Hepatocyte (in vitro differentiated cells): ENCODE measurements around the gene NDST3. TPM values are rescaled to one million over a fixed set of nuclear protein-coding genes. Genes with fewer than 3 reads are reported as not detected.
"Not testable (repeated sequence)": the region's sequence is repeated elsewhere in the genome, so short reads cannot be mapped to it uniquely, and the experiment has no call there.

ENCODE experiments used
- DNase-seq: peaks from one replicate; pipeline ENCODE4 v3.0.0-alpha.2; 2016; ENCODE audit warnings: low spot score
- H2AFZ ChIP-seq: fragments of 200-600 bp; sonication (generic); 2 replicates; pipeline ENCODE4 v1.6.0; 2016; ENCODE audit warnings: antibody characterized with exemption, mild to moderate bottlenecking
- H3K27ac ChIP-seq: fragments of 200-600 bp; sonication (generic); 2 replicates; pipeline ENCODE4 v1.5.1; 2016; ENCODE audit warnings: mild to moderate bottlenecking
- H3K27me3 ChIP-seq: fragments of 200-600 bp; sonication (generic); 2 replicates; pipeline ENCODE4 v1.6.1; 2016
- H3K36me3 ChIP-seq: fragments of 200-600 bp; sonication (generic); replicated peaks from 2 replicates; pipeline ENCODE4 v1.5.1; 2016; ENCODE audit warnings: low read depth; ENCODE audit not compliant: insufficient read depth
- H3K4me1 ChIP-seq: fragments of 200-600 bp; sonication (generic); 2 replicates; pipeline ENCODE4 v1.5.1; 2016; ENCODE audit warnings: mild to moderate bottlenecking, moderate library complexity; ENCODE audit not compliant: insufficient read depth
- H3K4me2 ChIP-seq: fragments of 200-600 bp; sonication (generic); 2 replicates; pipeline ENCODE4 v1.6.0; 2016
- H3K4me3 ChIP-seq: fragments of 200-600 bp; sonication (generic); 2 replicates; pipeline ENCODE4 v1.5.1; 2016; ENCODE audit warnings: mild to moderate bottlenecking
- H3K79me2 ChIP-seq: fragments of 200-600 bp; sonication (generic); 2 replicates; pipeline ENCODE4 v1.6.0; 2017; ENCODE audit warnings: mild to moderate bottlenecking
- H3K9me2 ChIP-seq: fragments of 200-600 bp; sonication (generic); replicated peaks from 2 replicates; pipeline ENCODE4 v1.6.0; 2017; ENCODE audit warnings: mild to moderate bottlenecking; ENCODE audit not compliant: insufficient read depth
- H3K9me3 ChIP-seq: fragments of 200-600 bp; sonication (generic); 2 replicates; pipeline ENCODE4 v1.5.1; 2016; ENCODE audit warnings: low read depth, mild to moderate bottlenecking
- H4K20me1 ChIP-seq: fragments of 200-600 bp; sonication (generic); 2 replicates; pipeline ENCODE4 v1.6.0; 2016; ENCODE audit warnings: mild to moderate bottlenecking; ENCODE audit not compliant: insufficient read depth, poor library complexity, severe bottlenecking
- EZH2 ChIP-seq: fragments of 200-600 bp; sonication (generic); IDR thresholded peaks from 2 replicates; pipeline ENCODE4 v1.6.1; 2016; ENCODE audit warnings: antibody characterized with exemption, mild to moderate bottlenecking, borderline replicate concordance
- EZH2phosphoT487 ChIP-seq: fragments of 200-600 bp; sonication (generic); IDR thresholded peaks from one replicate; pipeline ENCODE4 v1.6.1; 2018; ENCODE audit warnings: antibody characterized with exemption, mild to moderate bottlenecking, low read depth, moderate library complexity; ENCODE audit not compliant: unreplicated experiment, severe bottlenecking
- WGBS: methylation state at CpG from one replicate; pipeline ENCODE4 v1.1.6; 2016; ENCODE audit warnings: low lambda C conversion rate; ENCODE audit errors: missing lambda C conversion rate; 5-methylcytosine and 5-hydroxymethylcytosine counted together
- polyA plus RNA-seq: library from polyadenylated mRNA; unstranded; fragments of >200 nt; fragmentation: Nextera tagmentation; extraction: Ambion mirVana; gene quantifications from 2 replicates; pipeline ENCODE4 v1.2.1, GENCODE V29; 2016
- small RNA-seq: library from RNA; depleted of rRNA; stranded (forward); fragments of <200 nt; gene quantifications from one replicate; pipeline ENCODE3, GENCODE V24; 2014
- total RNA-seq: library from RNA; depleted of rRNA; stranded (reverse); fragments of >200 nt; gene quantifications from 2 replicates; pipeline ENCODE4 v1.2.3, GENCODE V29; 2014
- TF ChIP-seq, protein P1 (sequence below): fragments of 200-600 bp; sonication (generic); IDR thresholded peaks from 2 replicates; pipeline ENCODE4 v1.5.1; 2016; ENCODE audit warnings: antibody characterized with exemption, mild to moderate bottlenecking; ENCODE audit not compliant: poor library complexity

NDST3 gene
- total and polyA plus RNA-seq, 2 experiments from 2014 or later, result 1.3 to 1.6 TPM

DNA sequence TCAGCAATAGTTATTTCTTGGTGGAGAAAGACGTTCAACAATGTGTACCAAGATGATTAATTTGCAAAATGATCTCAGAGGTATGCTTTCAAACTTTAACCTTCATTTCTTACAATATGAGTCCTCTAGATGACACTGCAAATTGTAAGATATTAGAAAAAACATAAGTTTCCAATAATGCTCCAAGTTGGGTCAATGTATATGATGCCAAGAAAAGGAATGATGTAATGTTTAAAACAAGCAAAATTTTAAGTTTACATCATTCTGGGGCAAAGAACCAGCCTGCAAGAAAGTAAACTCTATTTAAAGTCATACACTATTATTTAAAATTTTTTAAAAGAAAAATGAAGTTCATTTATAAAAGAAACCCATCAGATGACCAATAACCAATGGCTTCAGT, 262.4 kb downstream of the NDST3 start:
- no peaks in the 10 kb centered on the region for H3K4me1 ChIP-seq
- no peaks in the 10 kb centered on the region for H3K27me3 ChIP-seq
- H3K9me2 ChIP-seq, result no peaks in the 10 kb centered on the region
- no peak overlapping the region for H3K4me3 ChIP-seq
- H2AFZ ChIP-seq, result no peak overlapping the region
- H3K27ac ChIP-seq, result no peak overlapping the region
- TF ChIP-seq, protein P1, sequence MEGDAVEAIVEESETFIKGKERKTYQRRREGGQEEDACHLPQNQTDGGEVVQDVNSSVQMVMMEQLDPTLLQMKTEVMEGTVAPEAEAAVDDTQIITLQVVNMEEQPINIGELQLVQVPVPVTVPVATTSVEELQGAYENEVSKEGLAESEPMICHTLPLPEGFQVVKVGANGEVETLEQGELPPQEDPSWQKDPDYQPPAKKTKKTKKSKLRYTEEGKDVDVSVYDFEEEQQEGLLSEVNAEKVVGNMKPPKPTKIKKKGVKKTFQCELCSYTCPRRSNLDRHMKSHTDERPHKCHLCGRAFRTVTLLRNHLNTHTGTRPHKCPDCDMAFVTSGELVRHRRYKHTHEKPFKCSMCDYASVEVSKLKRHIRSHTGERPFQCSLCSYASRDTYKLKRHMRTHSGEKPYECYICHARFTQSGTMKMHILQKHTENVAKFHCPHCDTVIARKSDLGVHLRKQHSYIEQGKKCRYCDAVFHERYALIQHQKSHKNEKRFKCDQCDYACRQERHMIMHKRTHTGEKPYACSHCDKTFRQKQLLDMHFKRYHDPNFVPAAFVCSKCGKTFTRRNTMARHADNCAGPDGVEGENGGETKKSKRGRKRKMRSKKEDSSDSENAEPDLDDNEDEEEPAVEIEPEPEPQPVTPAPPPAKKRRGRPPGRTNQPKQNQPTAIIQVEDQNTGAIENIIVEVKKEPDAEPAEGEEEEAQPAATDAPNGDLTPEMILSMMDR, result no peak
- TF ChIP-seq EZH2, result no peak
- TF ChIP-seq EZH2phosphoT487, result no peak
- H4K20me1 ChIP-seq, result no peaks in the 10 kb centered on the region
- H3K9me3 ChIP-seq, result no peaks in the 10 kb centered on the region
- no peak for DNase-seq
- H3K36me3 ChIP-seq, result no peaks in the 10 kb centered on the region
- no peaks in the 10 kb centered on the region for H3K79me2 ChIP-seq
- 76% methylated on average over 1 of the region's 1 CpG for WGBS
- H3K4me2 ChIP-seq, result no peak overlapping the region

DNA sequence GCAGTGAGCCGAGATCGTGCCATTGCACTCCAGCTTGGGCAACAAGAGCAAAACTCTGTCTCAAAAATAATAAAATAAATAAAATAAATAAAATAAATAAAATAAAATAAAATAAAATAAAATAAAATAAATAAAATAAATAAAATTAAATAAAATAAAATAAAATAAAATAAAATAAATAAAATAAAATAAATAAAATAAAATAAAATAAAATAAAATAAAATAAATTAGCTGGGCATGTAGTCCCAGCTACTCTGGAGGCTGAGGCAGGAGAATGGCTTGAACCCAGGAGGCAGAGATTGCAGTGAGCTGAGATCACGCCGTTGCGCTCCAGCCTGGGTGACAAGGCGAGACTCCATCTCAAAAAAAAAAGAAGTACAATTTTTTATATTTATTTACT, 265.3 kb downstream of the NDST3 start:
- H3K36me3 ChIP-seq, DNase-seq, H3K9me3 ChIP-seq, H3K4me3 ChIP-seq, H3K27ac ChIP-seq, H3K4me1 ChIP-seq, H2AFZ ChIP-seq, H3K79me2 ChIP-seq, H4K20me1 ChIP-seq, H3K27me3 ChIP-seq, H3K4me2 ChIP-seq, H3K9me2 ChIP-seq: not testable (repeated sequence)
- 97% methylated on average over 6 of the region's 6 CpGs for WGBS

DNA sequence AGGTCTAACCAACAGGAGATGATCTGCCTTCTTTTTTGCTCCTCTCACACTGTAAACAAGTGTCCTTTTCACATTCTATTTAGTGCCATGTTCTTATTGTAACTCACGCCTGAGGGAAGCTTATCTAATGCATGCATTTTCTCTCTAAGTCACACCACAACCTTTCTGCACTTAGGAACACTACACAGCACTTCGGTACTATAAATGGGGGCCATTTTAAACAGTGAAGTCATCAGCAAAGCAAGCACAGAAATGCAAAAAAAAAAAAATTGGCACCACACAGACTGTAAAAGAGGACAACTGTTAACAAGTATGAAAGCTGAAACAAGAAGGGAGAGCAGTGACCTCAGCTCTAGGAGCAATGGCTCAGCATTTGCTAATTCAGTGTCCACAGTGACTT, 273.4 kb downstream of the NDST3 start:
- no peak overlapping the region for H2AFZ ChIP-seq

More for the DNA sequence above, 273.4 kb downstream of the NDST3 start:
- Histone ChIP-seq H4K20me1 (no peaks in the 10 kb centered on the region), H3K9me3 (no peaks in the 10 kb centered on the region), H3K27ac (no peak overlapping the region), H3K79me2 (no peaks in the 10 kb centered on the region), H3K9me2 (no peaks in the 10 kb centered on the region), H3K27me3 (no peaks in the 10 kb centered on the region), H3K4me3 (no peak overlapping the region), H3K4me1 (no peaks in the 10 kb centered on the region), H3K36me3 (no peaks in the 10 kb centered on the region), H3K4me2 (no peak overlapping the region)
- WGBS, result 43% methylated on average over 2 of the region's 2 CpGs
- TF ChIP-seq EZH2 (no peak), EZH2phosphoT487 (no peak)
- TF ChIP-seq, protein P1, result no peak
- DNase-seq, result no peak

Small RNA genes within 50 kb of the gene (small RNA-seq; reads per million reads assigned to genes)
- not detected for gene SNORA24
